Left cardiac atrium (tissue), 4 donors: ENCODE data around the gene CLDN15. TPM values are rescaled to one million over a fixed set of nuclear protein-coding genes. Genes with fewer than 3 reads are reported as not detected.
"Not testable (repeated sequence)": the region's sequence is repeated elsewhere in the genome, so short reads cannot be mapped to it uniquely, and the experiment has no call there.

Experiments used
- ATAC-seq, 2 donors: fragments of 200-7000 bp; cut with Tn5 transposase; one replicate each; pipeline ENCODE4 v1.9.1; 2020; ENCODE audit warnings: mild to moderate bottlenecking in 2 of 2, moderate library complexity in 2 of 2
- DNase-seq: peaks from one replicate; pipeline ENCODE4 v3.0.0-alpha.2; 2020
- intact Hi-C, 2 donors: fragments of 100-400 bp; cut with DNase I; formaldehyde crosslinking; loops; one replicate each; pipeline versions ENCODE4 v1.14.1 to v1.15.1; 2022 to 2023
- total RNA-seq, 2 donors: library from RNA; stranded (reverse); fragmentation: NEBNext Ultra II Directional; extraction: Animal tissue kit (Norgen Biotek cat#: 25700); gene quantifications; one replicate each; pipeline ENCODE4 v1.2.1, GENCODE V29; 2021
- donor health status: DM: no; HTN: yes; CAD: no.
- donor health status: DM: no; HTN: yes; CAD: no; lungs with severe emphysema.
- donor health status: DM: yes; HTN: yes; CAD: no.
- donor health status: Dilated cardiomyopathy.

CLDN15 gene
- total RNA-seq, 2 donors from 2014 or later, result 5.5 to 6.1 TPM

DNA sequence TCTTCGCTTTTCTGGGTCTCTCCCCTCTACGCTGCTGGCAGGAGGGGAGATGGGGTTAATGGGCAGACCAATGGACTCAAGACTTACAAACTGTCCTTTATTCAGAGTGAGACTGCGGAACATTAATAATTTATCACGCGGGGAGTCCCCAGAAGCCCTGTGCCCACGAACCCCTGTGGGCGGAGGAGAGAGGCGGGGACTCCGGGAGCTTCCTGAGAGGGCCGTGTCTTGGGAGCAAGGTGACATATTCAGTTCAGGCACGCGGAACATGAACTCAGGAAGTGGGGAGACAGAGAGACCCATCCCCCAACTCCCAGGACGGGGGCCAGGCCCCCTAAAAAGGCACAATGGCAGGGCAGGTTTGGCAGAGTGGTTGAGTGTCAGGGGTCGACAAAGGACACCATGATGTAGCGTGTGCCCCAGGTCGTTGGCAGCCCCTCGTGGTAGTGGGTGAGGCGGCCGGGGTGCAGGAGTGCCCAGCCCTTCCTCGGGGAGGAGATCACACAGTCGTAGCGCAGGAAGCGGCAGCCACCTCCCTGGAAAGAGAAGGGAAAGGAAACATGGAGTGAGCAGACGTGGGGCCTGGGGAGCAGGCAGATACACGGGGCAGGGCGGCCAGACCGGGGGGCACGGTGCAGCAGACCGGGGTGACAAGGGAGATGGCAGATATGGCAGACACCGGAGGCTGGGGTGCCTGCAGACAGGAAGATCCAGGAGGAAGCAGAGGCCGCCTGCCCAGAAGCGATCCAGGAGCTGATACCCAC lies 31.5 kb downstream of the CLDN15 start:
- DNase-seq, result no peak
- no peak for ATAC-seq
- intact Hi-C loops, result no loop called here

DNA sequence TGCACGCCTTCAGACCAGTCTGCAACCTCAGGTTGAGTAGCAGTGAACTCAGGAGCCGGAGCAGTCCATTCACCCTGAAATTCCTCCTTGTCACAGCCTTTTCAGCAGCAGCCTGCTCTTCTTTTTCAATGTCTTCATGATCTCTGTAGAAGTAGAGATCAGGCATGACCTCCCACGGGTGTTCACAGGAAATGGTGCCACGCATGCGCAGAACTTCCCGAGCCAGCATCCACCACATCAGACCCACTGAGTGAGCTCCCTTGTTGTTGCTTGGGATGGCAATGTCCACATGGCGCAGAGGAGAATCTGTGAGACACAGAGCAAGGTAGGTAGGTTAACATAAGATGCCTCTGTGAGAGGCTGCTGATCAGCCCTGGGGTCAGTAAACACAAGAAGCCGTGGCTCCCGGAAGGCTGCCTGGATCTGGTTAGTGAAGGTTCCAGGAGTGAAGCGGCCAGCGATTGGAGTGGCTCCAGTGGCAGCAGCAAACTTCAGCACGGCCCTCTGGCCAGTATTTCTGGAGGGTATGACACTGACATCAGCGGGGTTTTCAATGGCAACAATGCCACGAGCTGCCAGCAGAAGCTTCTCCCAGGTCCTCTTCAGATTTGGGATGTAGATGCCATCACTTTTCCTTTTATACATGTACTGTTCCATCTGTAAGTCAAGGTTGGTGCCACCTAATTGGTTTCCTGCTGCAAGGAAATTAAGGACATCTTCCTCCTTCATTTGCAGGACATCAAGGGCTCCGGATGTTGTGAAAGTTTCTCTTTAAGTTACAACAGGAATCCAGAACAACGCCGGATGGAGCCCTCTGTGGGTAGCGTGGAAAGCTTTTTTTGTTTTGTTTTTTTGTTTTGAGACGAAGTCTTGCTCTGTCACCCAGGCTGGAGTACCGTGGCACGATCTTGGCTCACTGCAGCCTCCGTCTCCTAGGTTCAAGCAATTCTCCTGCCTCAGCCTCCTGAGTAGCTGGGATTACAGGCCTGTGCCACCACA lies 33.6 kb downstream of the CLDN15 start:
- ATAC-seq, intact Hi-C loops, DNase-seq: not testable (repeated sequence)

DNA sequence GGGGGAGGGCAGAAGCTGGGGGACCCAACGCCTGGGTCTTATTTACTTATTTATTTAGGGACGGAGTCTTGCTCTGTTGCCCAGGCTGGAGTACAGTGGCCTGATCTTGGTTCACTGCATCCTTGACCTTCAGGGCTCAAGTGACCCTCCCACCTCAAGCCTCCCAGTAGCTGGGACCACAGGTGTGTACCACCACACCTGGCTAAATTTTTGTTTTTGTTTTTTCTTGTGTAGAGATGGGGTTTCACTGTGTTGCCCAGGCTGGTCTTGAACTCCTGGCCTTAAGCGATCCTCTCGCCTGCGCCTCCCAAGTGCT lies 35.0 kb downstream of the CLDN15 start:
- DNase-seq, result no peak
- ATAC-seq, result no peak
- intact Hi-C loops, result no loop called here

DNA sequence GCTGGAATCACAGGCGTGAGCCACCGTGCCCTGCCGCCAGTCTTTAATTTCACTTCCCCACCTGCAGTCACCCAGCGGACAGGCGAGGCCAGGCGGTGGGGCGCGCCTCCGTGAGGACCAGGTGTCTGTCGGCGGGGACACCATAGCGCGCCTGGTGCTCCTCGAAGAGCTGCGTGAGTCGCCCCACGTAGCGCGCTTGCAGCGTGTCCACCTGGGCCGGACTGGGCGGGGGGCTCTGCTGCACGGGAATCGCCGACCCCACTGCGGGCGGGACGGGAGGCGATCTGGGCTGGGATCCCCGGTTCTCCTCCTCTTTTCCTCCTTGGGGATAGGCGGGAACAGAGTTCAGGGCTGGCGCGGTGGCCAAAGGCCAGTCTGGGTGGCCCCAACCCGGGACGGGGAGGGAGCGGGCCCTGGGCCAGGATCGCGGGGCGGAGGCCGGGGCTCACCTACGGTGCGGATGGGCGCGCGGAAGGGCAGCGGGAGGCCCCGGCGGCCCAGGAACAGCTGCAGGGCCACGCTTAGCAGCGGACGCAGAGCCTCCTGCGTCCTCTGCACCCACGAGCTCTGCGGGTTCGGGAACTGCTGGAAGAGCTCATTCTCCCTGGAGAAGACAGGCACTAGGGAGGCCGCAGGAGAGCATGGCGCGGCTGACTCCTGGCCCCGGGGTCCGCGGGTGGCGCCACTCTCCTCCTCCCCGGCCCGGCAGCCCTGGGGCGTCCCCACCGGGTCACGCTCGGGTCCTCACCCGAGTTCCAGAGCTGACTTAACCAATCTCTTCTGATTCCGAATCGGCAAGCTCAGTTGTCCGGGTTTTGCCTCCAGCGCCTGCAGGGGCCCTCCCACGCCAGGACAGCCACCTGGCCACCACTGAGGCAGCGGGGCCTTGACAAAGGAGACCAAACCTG lies 35.7 kb downstream of the CLDN15 start:
- intact Hi-C loops, result no loop called here

DNA sequence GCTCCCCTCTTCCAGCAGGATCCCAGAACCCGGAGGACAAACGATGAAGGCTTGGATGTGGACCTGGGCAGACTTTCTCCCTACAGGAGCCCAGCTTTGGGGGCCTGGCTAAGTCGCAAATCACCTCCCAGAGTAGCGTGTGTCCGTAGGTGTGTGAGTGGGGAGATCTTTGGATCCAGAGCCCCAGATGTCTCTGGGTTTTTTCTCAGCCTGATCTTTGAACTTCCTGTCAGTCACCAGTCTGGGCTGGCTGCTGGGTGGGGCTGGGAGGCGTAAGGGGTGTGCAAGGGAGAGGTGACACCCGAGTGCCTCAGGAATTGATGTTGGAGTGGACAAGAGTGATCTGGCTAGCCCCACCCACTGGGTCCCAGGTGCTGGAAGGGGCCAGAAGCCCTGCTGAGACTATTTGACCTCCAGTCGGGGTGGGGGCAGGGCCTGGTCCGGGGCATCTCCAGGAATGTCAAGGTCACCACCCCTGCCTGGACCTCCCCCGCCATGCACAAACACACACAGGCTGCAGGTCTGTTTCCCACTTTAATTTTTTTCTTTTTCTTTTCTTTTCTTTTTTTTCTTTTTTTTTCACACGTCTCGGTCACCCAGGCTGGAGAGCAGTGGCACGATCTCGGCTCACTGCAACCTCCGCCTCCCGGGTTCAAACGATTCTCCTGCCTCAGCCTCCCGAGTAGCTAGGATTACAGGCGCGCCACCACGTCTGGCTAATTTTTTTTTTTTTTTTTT lies 36.6 kb downstream of the CLDN15 start, which contains the start of gene MOGAT3:
Gene MOGAT3, minus strand, starts transcription at position 175 of the 738 bp plus-strand sequence. CDS start 182 bp downstream, outside the sequence.
- intact Hi-C loops, result no loop called here
- ATAC-seq (no peak), DNase-seq (no peak)

More for the DNA sequence above, 35.7 kb downstream of the CLDN15 start:
- peak in 1 of 2 donors; percentile 30 for ATAC-seq
- DNase-seq, result no peak

DNA sequence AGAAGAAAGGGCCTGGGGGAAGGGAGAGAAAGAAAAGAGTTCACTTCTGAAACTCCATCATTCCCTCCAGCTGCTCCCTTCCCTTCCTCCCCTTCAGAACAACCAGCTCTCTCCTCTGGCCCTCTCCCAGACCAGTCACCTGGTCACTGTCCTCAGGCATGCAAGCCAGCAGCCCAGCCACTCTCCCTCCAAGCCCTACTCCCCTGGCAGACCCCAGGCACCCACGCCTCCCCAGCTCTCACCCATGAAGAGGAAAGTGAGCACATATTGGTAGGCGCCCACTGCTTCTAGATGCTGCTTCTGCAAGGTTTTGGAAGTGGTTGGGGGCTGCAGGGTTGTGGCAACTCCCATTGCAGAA lies 37.1 kb downstream of the CLDN15 start:
- DNase-seq, result no peak
- intact Hi-C loops, result no loop called here
- ATAC-seq, result no peak

DNA sequence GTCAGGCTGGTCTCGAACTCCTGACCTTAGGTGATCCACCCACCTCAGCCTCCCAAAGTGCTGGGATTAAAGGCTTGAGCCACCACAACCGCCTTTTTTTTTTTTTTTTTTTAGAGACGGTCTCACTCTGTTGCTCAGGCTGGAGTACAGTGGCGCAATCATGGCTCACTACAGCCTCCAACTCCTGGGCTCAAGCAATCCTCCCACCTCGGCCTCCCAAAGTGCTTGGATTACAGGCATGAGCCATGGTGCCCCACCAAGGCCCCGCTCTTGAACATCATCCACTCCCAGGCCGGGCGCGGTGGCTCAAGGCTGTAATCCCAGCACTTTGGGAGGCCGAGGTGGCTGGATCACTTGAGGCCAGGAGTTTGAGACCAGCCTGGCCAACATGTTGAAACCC lies 38.1 kb downstream of the CLDN15 start:
- intact Hi-C loops, DNase-seq, ATAC-seq: not testable (repeated sequence)

DNA sequence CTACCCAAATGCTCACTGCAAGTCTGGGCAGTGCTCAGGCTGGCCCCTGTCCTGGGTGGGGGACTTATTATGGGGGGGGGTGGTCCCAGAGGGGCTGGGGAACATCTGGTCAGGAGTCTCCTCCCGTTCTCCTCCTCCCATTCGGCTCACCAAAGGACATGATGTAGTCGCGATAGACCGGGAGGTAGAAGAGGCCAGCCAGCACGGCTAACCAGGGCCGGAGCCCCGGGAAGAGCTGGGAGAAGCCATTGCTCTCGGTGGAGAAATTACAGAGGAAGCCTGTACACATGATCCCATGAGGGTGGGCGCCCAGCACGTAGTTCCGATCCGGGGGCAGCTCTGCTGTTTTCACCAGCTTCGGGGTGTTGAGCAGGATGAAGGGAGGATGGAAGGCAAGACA lies 39.1 kb downstream of the CLDN15 start:
- ATAC-seq, result no peak
- intact Hi-C loops, result no loop called here

DNA sequence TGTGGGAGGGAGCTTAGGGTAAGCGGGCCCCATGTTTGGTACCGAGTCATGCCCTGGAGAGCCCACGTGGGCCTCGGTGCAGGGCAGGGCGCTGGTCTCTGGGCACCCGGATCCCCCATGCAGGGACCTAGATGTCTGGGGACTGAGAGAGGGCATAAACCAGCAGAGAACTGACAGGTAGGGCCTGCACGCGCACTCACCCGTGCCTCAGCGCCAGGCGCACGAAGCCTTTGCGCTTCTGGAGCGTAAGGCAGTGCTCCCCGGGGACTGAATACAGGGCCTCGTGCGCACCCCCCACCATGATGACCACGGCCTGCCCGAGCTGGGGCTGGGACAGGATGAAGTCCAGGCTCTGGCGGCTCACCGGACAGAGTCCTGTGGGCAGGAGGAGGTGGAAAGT lies 39.6 kb downstream of the CLDN15 start:
- ATAC-seq (no peak), DNase-seq (no peak)
- intact Hi-C loops, result no loop called here

More for the DNA sequence above, 39.1 kb downstream of the CLDN15 start:
- no peak for DNase-seq

DNA sequence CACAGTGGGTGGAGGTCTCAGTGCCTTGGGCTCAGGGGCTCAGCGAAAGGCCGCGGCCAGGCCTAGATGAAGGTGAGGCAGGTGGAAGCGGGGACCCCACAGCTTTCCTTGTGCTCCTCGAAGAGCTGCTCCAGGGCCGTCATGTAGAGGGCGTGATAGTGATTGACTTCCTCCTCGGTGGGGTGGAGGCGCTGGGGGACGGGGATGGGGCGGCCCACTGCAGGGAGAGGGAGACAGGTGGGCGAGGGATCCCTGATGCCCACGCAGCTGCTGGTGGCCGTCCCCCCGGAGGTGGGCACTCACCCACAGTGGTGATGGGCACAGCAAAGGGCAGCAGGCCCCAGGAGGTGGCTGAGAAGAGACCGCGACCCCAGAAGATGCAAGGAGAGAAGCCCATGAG lies 41.7 kb downstream of the CLDN15 start:
- ATAC-seq (no peak), DNase-seq (no peak)
- intact Hi-C loops, result no loop called here

DNA sequence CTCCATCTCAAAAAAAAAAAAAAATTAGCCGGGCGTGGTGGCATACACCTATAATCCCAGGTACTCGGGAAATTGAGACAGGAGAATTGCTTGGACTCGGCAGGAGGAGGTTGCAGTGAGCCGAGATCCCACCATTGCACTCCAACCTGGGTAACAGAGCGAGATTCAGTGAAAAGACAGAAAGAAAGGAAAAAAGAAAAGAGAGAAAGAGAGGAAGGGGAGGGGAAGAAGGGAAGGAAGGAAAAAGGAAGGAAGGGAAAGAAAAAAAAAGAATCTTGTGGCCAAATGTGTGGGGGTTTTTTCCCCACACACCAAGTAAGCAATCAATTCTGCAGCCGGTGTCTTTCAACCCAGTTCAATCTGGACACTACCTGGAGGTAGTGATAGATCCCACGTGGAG lies 48.5 kb downstream of the CLDN15 start:
- intact Hi-C loops, result no loop called here

DNA sequence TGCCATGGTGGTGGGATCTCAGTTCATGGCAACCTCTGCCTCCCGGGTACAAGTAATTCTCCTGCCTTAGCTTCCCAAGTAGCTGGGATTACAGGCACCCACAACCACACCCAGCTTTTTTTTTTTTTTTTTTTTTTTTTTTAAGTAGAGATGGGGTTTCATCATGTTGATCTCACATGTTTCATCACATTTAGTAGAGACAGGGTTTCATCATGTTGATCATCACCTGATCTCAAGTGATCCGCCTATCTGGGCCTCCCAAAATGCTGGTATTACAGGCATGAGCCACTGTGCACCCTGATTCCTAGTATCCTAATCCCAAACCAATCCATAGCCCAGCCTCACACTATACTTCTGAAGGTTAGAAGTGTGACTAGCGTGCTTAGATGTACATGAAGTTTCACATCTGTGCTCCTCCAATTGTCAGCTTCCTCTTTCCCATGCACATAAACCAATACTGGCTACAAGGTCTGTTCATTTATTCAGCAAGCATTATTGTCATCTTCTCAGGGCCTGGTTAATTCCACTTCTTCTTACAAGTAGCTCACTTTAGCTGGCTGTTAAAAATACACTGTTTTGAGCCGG lies 50.7 kb downstream of the CLDN15 start:
- DNase-seq (no peak), ATAC-seq (no peak)
- intact Hi-C loops, result no loop called here

More for the DNA sequence above, 48.5 kb downstream of the CLDN15 start:
- DNase-seq (no peak), ATAC-seq (no peak)

DNA sequence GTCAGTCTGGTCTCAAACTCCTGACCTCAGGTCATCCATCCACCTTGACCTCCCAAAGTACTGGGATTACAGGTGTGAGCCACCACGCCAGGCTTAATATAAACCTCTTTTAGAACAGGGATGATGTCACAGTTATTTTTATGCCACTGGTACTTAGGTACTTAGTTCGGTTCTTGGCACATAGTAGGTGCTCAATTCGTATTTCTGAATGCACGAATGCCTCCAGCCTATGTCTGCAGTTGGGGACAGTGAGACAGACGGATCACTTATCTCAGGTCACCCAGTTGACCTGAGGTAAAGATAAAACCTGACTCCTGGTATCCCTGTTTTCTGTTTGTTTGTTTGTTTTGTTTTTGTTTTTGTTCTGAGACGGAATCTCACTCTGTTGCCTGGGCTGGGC lies 51.4 kb downstream of the CLDN15 start:
- intact Hi-C loops, result no loop called here
- DNase-seq, result no peak

DNA sequence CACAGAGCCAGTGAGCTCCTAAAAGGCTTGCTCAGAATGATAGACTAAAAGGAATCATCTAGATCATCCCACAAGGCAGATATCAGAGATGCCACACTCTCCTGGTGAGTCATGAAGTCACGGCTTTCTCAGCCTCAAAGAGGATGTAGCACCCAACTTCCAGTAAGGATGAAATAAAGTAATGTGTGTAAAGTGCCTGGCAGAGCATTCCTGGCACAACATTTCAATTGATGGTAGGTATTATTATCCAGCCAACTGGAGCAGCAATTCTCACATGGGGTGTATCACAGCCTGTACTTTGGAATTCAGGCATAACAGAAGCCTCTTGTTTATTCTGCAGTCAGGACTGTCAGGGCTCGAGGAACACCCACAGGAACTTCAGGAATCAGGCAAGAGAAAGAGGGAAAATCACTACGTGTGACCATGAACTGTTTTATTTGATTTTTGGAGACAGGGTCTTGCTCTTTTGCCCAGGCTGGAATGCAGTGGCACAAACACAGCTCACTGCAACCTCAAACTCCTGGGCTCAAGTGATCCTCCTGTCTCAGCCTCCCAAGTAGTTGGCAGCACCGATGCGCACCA lies 52.3 kb downstream of the CLDN15 start:
- DNase-seq (no peak), ATAC-seq (no peak)
- intact Hi-C loops, result no loop called here

More for the DNA sequence above, 51.4 kb downstream of the CLDN15 start:
- no peak for ATAC-seq
